GM11168 (cell line): ENCODE data around the gene ABCA1.

Experiments
- in situ Hi-C: fragments of 300-500 bp; cut with MboI; formaldehyde crosslinking; loops from one replicate; pipeline ENCODE4 v1.12.0; 2022; ENCODE audit warnings: low sequenced_read_pairs; ENCODE audit not compliant: unreplicated experiment

The ABCA1 gene

GRCh38 chr9:104808035-104808614 lies 119.8 kb downstream of the ABCA1 start:
- in situ Hi-C loops, result no loop called here

DNA sequence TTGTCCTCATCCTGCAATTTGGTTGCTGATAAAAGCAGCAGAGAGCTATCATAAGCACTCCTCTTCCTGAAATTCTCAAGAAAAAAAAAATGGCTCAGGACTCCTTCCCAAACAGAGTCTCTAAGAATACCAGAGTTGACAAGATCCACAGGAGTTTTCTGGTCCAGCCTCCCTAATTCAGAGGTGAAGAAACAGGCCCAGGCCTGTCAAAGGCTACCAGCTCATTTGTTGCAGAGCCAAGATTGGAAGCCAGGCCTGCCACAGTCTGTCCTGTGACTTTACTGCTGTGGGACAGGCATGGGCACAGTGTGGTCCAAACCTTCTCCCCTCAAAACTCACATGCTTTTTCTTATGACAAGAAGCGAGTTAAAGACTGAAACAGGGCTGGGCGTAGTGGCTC lies 122.5 kb downstream of the ABCA1 start:
- in situ Hi-C loops, result no loop called here

- in situ Hi-C loops, result no loop called here
Measured at GRCh38 chr9:104802906-104803305, 125.0 kb downstream of the ABCA1 start.

- in situ Hi-C loops, result no loop called here
Measured at GRCh38 chr9:104802110-104802509, 125.8 kb downstream of the ABCA1 start.

- in situ Hi-C loops, result no loop called here
Measured at GRCh38 chr9:104800068-104800785, 127.7 kb downstream of the ABCA1 start.

DNA sequence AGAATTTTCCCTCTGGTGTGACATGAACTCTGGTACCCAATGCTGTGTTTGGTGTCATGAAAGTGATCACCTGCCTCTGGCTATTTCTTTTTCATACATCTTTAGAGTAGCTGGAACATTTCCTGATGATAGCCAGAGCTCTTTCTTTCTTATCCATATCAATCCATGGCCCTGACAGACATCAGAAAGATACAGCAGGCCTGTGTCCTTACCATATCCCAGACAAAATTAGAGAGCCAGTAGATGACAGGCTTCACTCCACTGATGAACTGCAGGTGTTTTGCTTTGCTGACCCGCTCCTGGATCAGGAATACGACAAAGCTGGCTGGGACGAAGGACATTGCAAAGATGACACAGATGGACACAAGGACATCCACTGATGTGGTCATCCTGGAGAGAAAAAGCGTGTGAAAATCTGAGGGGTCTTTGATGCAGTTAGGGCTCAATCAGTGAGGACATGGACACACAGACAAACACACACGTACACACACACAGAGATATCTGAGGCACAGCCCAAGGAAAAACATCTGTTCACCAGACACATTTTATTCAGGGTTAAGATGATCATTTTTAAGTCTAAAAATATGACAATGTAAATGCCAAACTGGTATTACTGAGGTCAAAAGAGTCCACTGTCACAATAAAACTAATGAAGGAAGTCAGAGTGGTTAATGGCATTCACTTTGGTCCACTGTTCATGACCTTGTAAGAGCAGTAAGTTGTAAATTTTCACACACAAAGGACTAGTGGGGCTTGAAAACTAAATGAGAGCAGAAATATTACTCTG lies 129.6 kb downstream of the ABCA1 start:
- in situ Hi-C loops, result loop anchor here (25.0 kb wide), 1 partner anchor 614 kb away; no protein-coding TSS in a partner anchor

GRCh38 chr9:104795857-104796256 lies 132.1 kb downstream of the ABCA1 start:
- in situ Hi-C loops, result loop anchor here (25.0 kb wide), 1 partner anchor 616 kb away; no protein-coding TSS in a partner anchor

DNA sequence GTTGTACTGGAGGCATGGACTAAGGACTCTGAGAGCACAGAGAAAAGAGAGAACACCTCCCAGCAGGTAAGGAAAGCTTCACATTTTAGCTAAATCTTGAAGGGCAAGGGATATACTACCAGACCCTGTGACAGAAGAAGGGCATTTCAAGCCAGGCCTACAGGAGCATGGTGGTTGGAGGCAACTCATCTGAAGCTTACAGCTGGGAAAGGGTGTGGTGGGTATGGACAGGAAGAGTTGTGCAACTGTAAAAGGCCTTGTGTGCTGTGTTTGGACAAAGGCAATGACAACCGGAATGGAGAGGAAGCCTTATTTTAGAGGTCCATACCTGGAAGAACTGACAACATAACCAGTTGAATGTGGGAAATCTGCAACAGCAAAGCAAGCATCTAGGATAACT lies 132.9 kb downstream of the ABCA1 start:
- in situ Hi-C loops, result loop anchor here (25.0 kb wide), 1 partner anchor 617 kb away; no protein-coding TSS in a partner anchor

GRCh38 chr9:104794070-104794469 lies 133.9 kb downstream of the ABCA1 start:
- in situ Hi-C loops, result loop anchor here (25.0 kb wide), 1 partner anchor 618 kb away; no protein-coding TSS in a partner anchor

- in situ Hi-C loops, result loop anchor here (5.0 to 25.0 kb wide), 2 partner anchors 369 to 624 kb away; no protein-coding TSS in a partner anchor
Measured at GRCh38 chr9:104788251-104788650, 139.7 kb downstream of the ABCA1 start.

DNA sequence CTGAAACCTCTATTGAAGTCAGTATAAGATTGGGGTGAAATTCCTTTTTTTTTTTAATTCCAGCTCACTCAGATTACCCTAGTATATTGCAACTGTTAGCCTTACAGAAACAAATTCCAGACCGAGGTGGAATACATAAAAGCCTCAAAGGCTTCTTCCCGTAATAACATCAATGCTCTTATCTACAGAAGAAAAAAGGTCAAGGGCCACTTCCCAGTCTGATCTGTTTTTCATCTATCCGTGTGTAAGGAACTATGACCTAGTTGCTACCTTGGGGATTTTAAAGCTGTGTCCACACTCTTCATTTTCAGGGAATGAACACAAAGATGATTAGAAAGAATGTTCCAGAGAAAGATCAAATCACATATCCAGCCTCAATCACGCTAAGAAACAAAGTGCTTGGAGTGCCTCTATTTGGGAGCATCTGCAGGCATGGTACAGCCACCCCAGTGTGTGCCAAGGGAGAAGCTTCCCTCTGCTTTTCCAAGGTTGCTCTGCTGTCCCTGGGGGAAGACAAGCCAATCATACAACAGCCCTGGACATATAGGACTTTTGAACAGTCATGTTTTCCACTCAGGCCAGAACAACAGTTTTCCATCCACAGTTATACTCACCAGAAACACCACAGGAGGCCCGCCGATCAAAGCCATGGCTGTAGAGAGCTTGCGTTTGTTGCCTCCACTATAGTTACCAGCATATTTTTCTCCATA lies 140.5 kb downstream of the ABCA1 start:
- in situ Hi-C loops, result loop anchor here (5.0 to 25.0 kb wide), 2 partner anchors 370 to 625 kb away; no protein-coding TSS in a partner anchor

DNA sequence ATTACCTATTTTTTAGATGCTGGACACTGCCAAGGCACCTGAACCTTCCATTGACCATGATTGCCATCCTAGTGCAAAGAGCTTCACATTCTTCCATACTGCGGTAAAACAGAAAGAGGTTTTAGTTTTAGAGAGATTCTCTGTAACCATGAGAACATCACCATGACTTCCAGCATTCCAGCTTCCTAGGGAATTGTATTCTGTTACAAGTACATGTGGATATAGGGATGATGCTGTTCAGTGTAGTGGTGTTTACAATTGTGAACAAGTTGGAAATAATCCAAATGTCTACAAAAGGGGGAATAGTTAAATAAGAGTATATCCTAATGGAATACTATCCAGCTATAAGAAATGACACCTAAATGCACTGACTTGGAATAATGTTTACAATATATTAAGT lies 141.7 kb downstream of the ABCA1 start:
- in situ Hi-C loops, result loop anchor here (5.0 to 25.0 kb wide), 2 partner anchors 371 to 626 kb away; no protein-coding TSS in a partner anchor

DNA sequence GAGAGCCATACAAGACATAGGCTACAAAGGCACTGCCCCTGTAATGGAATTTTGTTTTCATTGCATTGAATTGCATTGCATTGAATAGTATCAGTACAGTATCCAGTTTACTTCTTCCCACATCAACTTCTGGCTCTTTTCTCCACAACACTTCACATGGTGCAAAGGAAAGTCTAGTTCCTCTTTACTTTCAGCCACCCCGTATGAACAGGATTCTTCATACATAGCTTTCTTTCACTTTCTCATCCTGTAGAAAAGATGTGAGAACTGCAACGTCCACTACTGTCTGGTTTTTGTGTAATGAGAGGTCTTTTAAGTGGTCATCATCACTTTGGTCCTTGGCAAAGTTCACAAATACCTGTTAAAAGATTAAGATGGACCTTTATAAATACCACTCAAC lies 143.9 kb downstream of the ABCA1 start:
- in situ Hi-C loops, result loop anchor here (25.0 kb wide), 1 partner anchor 628 kb away; no protein-coding TSS in a partner anchor

DNA sequence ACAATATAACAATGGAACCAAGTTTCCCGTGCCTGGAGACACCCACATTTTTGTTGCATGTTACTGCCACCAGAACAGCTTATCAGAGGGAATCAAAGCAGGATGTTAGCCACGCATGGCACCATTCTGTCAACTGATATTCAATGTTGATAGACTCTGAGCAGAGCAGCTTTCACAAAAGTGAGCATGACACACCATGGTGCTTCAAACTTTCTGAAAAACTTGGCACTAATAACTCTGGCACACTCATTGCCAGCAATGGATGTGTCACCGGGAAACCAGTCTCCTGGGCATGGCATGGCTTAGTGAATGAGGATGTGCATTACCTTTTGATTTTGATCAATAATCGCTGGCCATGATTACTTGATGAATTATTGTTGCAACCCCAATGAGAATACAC lies 144.4 kb downstream of the ABCA1 start:
- in situ Hi-C loops, result loop anchor here (25.0 kb wide), 1 partner anchor 629 kb away; no protein-coding TSS in a partner anchor

GRCh38 chr9:104780796-104781395 lies 147.1 kb downstream of the ABCA1 start:
- in situ Hi-C loops, result loop anchor here (25.0 kb wide), 1 partner anchor 631 kb away; no protein-coding TSS in a partner anchor

DNA sequence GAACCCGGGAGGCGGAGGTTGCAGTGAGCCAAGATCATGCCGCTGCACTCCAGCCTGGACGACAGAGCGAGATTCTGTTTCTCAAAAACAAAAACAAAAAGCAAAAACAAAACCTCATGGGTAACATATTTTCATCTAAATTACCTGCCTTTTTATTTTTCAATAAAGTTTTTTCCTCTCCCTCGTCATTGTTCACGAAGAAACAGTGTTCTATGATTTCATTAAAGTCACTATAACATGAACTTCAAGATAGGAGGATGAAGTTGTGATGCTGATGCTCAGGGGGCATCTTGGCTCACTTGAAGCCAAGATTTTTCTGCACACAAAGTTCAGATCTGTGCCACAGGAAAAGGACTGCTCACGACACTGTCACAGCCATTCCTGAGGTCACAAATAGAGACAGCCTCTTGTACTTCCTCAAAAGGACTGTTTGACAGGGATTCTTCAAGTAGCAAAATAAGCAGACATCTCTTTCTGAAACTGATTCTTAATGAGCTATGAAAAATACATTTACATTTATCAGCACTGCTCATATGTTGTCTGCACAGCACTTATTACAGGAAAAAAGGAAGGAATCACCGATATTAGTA lies 147.9 kb downstream of the ABCA1 start:
- in situ Hi-C loops, result loop anchor here (25.0 kb wide), 1 partner anchor 632 kb away; no protein-coding TSS in a partner anchor

GRCh38 chr9:104779334-104779733 lies 148.6 kb downstream of the ABCA1 start:
- in situ Hi-C loops, result loop anchor here (25.0 kb wide), 1 partner anchor 633 kb away; no protein-coding TSS in a partner anchor

GRCh38 chr9:104778802-104779201 lies 149.2 kb downstream of the ABCA1 start:
- in situ Hi-C loops, result loop anchor here (25.0 kb wide), 1 partner anchor 633 kb away; no protein-coding TSS in a partner anchor

GRCh38 chr9:104776797-104777196 lies 151.2 kb downstream of the ABCA1 start:
- in situ Hi-C loops, result loop anchor here (25.0 kb wide), 1 partner anchor 636 kb away; no protein-coding TSS in a partner anchor
